ENCODE data around the gene AWAT1. TPM values are rescaled to one million over a fixed set of nuclear protein-coding genes. Genes with fewer than 3 reads are reported as not detected.

The AWAT1 gene
- total RNA-seq, 1 experiment from 2014 or later = not detected

- Mint-ChIP-seq H3K27ac (ENCODE audit: unreplicated experiment) (no peak overlapping the region), H3K4me3 (ENCODE audit: unreplicated experiment) (no peak overlapping the region), H3K27me3 (ENCODE audit: insufficient read depth, unreplicated experiment) (no peaks in the 10 kb centered on the region), H3K9me3 (ENCODE audit: unreplicated experiment) (no peaks in the 10 kb centered on the region), H3K4me1 (ENCODE audit: low read depth, unreplicated experiment) (no peaks in the 10 kb centered on the region), H3K36me3 (ENCODE audit: insufficient read depth, unreplicated experiment) (no peaks in the 10 kb centered on the region)
- peak; percentile 72 to 85 for DNase-seq
- ChIA-PET CTCF (interaction anchor here (0.5 to 1.0 kb wide), 3 partner anchors 87 to 258 kb away, joined by 3 to 4 read pairs (median 3); partner anchors contain the start of gene IGBP1), POLR2A (no interaction called here)
- TF ChIP-seq CTCF (IDR thresholded peaks at IDR 0.05; ENCODE audit: insufficient read depth in 1 of 2, low read depth in 1 of 2, low read length in 1 of 2, severe bottlenecking in 1 of 2, unreplicated experiment in 1 of 2) = no peak
- peaks cover 9% of the 10 kb centered on the region; the same call in 1 of the 2 replicates for H3K4me1 ChIP-seq
- intact Hi-C loops (cut with micrococcal nuclease; ENCODE audit: unreplicated experiment) = no loop called here
- H3K4me3 ChIP-seq (ENCODE audit: low read depth, low read length) = no peak overlapping the region
- BruUV-seq (replicated peaks) = no TSS peak
- H3K27me3 ChIP-seq (replicated peaks; ENCODE audit: control insufficient read depth, insufficient read depth, low read length) = no peaks in the 10 kb centered on the region
- no peaks in the 10 kb centered on the region for H3K36me3 ChIP-seq (ENCODE audit: control insufficient read depth, insufficient read depth, low read length)
- H3K9me3 ChIP-seq = no peaks in the 10 kb centered on the region
These were observed 14.3 kb upstream of the AWAT1 start for GRCh38 chrX:70219938-70220764.

- H3K9me3 ChIP-seq = no peaks in the 10 kb centered on the region
- H3K27me3 ChIP-seq (replicated peaks; ENCODE audit: control insufficient read depth, insufficient read depth, low read length) = no peaks in the 10 kb centered on the region
- no peaks in the 10 kb centered on the region for H3K4me1 Mint-ChIP-seq (ENCODE audit: low read depth, unreplicated experiment)
- no peak overlapping the region for H3K4me3 ChIP-seq (ENCODE audit: low read depth, low read length)
- ChIA-PET POLR2A (no interaction called here), CTCF (no interaction called here)
- no peak overlapping the region for H3K4me3 Mint-ChIP-seq (ENCODE audit: unreplicated experiment)
- TF ChIP-seq CTCF (IDR thresholded peaks at IDR 0.05; ENCODE audit: insufficient read depth in 1 of 2, low read depth in 1 of 2, low read length in 1 of 2, severe bottlenecking in 1 of 2, unreplicated experiment in 1 of 2) = no peak
- no peak overlapping the region for H3K27ac Mint-ChIP-seq (ENCODE audit: unreplicated experiment)
- H3K36me3 ChIP-seq (ENCODE audit: control insufficient read depth, insufficient read depth, low read length) = no peaks in the 10 kb centered on the region
- no peak for DNase-seq
- no peaks in the 10 kb centered on the region for H3K27me3 Mint-ChIP-seq (ENCODE audit: insufficient read depth, unreplicated experiment)
- no peaks in the 10 kb centered on the region for H3K4me1 ChIP-seq
- no peaks in the 10 kb centered on the region for H3K9me3 Mint-ChIP-seq (ENCODE audit: unreplicated experiment)
- no TSS peak for BruUV-seq (replicated peaks)
- H3K36me3 Mint-ChIP-seq (ENCODE audit: insufficient read depth, unreplicated experiment) = no peaks in the 10 kb centered on the region
- intact Hi-C loops (cut with micrococcal nuclease; ENCODE audit: unreplicated experiment) = no loop called here
These were observed 8.4 kb upstream of the AWAT1 start for GRCh38 chrX:70226048-70226447.

DNA sequence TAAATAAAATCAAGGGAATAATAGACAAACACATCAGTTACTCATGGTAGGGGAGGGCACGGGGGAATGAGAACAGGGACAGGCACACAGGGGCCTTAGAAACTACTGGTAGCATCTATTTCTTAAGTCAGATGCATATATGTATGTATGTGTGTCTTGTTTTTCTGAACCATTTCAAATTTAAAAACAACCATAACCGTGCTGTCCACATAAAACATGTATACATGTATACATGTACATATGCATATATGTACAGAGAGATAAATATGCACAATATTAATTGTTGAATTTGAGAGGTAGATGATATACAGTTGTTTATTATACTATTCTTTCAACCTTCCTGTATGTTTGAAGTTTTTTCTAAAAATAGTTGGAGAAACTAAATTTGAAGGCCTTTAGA is 7.8 kb upstream of the AWAT1 start:
- Mint-ChIP-seq H3K27me3 (ENCODE audit: insufficient read depth, unreplicated experiment) (no peaks in the 10 kb centered on the region), H3K27ac (ENCODE audit: unreplicated experiment) (no peak overlapping the region), H3K9me3 (ENCODE audit: unreplicated experiment) (no peaks in the 10 kb centered on the region), H3K4me3 (ENCODE audit: unreplicated experiment) (no peak overlapping the region), H3K4me1 (ENCODE audit: low read depth, unreplicated experiment) (no peaks in the 10 kb centered on the region), H3K36me3 (ENCODE audit: insufficient read depth, unreplicated experiment) (no peaks in the 10 kb centered on the region)
- Histone ChIP-seq H3K27me3 (replicated peaks; ENCODE audit: control insufficient read depth, insufficient read depth, low read length) (no peaks in the 10 kb centered on the region), H3K4me3 (ENCODE audit: low read depth, low read length) (no peak overlapping the region), H3K4me1 (no peaks in the 10 kb centered on the region), H3K36me3 (ENCODE audit: control insufficient read depth, insufficient read depth, low read length) (no peaks in the 10 kb centered on the region), H3K9me3 (no peaks in the 10 kb centered on the region)
- ChIA-PET POLR2A (no interaction called here), CTCF (no interaction called here)
- BruUV-seq (replicated peaks) = no TSS peak
- no peak for TF ChIP-seq CTCF (IDR thresholded peaks at IDR 0.05; ENCODE audit: insufficient read depth in 1 of 2, low read depth in 1 of 2, low read length in 1 of 2, severe bottlenecking in 1 of 2, unreplicated experiment in 1 of 2)
- DNase-seq = no peak
- intact Hi-C loops (cut with micrococcal nuclease; ENCODE audit: unreplicated experiment) = no loop called here

Data from Caco-2 (cell line).